Amygdala (tissue), 56 donors: ENCODE results near the gene NTN3.

Source experiments
- DNase-seq, 56 donors: peaks; one replicate each; lab custom pipeline; 2025; lab: John Stamatoyannopoulos, UW

The NTN3 gene

DNA sequence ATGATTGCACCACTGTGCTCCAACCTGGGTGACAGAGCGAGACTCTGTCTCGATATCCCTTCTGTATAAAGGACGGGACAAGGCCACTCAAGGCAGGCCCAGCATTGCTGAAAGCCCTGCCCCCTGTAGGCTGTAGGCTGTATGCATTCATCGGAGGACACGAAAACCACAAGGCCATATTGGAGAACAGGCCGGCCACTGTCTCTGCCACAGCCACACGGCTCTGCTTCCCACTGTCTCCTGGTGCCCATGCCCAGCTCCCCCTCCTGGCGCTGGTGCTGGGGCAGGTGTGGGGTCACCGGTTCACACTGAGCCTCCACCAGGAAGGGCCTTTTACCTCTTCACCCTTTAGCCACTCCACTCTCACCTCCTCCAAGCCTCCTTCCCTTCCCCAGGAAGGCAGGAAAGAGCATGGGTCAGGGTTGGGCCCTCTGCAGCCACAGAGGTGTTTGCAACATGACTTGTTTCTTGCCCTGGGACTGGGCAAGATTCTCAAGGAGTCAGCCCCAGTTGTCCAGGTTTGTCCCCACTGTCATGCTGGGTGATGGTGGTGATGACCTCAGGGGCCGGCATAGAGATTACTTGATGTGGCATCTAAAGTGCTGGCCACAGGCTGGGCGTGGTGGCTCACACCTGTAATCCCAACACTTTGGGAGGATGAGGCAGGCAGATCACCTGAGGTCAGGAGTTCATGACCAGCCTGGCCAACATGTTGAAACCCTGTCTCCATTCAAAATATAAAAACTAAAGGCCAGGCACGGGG lies 5.3 kb upstream of the NTN3 start:
- no peak for DNase-seq

DNA sequence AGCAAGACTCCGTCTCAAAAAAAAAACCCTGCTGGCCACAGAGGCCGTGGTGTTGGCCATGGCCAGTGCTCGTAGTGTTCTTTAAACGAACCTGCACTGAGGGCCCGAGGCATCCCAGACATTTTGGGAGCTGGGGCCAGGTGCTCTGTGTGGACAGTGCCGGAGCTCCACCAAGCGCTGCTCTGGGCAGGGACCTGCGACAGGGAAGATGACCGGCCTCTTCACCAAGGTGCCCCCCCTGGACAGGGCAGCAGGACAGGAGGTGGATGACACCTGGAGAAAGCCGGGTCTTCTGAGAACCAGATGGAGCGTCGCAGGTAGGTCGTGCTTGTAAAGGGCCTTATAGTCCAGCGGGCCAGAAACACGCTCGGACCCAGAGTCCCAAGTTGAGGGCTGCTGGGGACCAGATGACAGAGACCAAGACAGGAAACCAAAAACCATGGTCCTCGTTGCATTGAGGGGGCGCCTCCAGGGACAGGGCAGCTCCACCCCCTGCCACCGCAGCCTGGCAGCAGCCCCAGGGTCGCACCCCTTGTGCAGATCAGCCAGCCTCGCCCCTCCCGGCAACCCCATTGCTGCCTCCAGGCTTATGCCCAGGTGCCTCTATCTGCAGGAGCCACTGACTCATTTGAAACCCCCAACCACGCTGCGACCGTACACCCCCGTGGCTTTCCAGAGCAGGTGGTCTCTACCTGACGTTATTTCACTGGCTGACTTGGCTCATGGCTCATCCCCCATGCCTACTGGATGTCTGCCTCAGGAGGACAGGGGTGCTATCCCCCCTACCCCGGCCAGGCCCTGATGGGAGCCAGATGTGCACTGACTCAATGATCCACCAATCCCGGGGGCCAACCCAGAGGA lies 4.2 kb upstream of the NTN3 start:
- no peak for DNase-seq

DNA sequence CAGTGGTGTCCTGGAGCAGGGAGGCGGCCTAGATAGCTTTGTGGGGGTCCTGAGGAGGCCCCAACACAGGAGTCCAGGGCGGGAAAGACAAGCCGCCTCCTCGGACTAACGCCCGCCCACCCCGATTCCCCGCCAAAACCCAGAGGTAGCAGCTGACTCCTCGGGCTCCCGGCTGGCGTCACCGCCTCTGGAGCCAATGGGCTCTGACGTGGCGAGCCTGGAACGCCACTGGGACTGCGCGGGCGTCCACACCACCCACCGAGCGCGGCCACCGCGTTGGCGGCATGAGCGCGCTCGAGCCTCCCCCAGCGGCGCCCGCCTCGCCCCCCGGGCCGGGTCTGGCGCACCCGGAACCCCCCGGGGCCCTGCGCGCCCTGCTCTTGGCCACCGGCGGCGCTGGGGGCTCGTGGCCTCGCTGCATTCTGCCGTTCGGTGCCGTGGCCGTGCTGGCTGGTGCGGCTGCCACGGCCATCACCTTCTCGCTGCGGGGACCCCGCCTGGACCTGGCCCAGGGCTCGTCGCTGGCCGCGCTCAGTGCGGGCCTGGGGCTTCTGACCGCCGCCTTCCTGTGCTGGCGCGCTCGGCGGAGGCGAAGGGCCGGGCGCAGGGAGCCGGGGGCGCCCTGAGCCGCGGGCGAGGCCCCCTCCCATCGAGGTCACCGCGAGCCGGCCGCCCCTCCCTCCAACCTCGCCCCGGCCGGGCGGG lies 3.4 kb upstream of the NTN3 start:
- DNase-seq, result peak in 42 of 56 donors; percentile 6 to 83 (median 56)

DNA sequence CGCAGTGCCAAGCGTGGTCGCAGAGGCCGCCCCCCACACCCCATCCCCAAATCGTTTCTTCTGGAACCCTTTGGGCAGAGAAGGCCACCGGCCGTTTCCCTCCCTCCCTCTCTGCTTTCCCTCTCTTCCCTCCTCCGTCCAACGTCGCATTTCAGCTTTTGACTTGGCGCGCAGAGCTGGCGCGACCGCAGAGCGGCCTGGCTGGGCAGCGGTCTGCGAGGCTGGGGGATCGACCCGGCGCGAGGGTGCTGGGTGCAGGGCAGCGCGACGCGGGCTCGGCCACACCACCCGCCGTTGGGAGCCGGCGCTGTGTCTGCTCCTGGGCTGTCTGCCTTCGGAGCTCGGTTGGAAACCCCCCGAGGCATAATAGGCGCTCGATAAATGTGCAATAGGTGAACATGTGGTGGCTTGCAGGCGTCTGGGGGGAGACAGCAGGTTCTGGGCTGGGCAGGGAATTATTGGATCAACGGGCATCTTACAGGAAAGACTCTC lies 2.8 kb upstream of the NTN3 start:
- peak in 4 of 56 donors; percentile 10 to 46 (median 23) for DNase-seq

DNA sequence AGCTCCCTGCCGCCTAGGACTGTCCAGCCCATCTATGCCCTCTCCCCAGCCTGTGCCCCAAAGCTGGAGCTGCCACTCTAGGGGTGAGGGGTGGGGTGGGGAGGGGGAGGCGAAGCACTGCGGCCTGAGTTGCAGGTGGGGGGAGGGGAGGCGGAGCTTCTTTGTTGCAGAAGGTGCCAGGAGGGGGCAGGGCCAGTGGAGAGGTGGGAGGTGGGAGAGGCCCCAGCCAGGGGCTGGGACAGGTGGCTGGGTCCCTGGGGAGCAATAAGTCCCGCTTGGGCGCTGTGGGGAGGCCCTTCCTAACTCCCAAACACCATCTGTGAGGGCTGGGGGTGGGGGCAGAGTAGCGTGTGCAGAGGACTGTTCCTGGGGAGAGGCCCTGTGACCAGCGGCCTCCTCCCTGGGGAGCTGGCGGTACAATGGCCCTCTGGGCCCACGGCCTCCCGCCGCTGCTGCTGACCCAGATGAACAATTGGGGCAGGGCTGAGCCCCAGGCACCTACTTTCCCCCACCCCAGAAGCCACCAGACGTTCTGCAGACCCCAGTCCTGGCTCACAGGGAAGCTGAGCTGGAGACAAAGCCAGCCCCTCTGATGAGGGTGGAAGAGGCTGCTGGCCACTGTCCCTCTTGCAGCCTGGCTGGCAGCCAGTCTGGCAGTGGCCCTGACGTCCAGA lies 2.2 kb upstream of the NTN3 start:
- DNase-seq, result peak in 29 of 56 donors; percentile 16 to 78 (median 50)

DNA sequence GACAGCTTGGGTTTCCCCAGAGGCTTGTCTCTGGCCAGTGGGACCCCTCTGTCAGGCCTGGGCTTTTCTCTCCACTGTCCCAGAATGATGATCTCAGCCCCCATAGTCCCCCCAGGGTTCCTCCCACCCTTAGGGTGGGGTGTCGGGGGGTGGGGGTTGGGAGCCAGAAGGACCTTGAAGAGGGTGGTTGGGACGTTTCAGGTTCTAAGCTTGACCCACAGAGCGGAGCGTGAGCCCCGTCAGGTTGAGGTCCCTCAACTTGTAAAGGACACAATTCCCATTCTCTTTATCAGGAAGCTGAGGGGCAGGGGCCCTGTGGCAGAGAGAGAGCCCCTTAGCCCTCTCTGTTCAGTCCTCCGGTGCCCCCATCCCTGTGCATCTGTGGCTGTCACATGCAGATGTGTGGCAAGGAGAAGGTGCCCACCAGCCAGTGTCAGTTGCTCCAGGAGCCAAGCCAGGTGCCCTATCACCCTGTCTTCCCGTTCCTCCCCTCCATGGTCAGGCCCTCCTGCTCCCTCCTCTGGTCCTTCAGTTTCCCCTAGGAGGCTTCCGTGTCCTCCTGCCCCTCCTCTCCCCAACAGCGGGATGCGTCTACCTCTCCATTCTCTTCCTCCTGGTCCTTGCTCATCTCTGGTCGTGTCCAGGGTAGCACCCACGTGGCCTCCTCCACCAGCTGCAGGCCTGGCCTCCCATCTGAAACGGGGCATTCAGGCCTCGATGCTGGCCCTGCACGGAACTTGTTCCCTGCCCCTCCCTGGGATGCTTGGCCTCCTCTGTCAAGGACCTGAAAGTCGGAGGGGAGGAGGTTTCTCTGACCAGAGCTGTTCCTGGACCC lies 1.5 kb upstream of the NTN3 start:
- peak in 1 of 56 donors; percentile 20 for DNase-seq

DNA sequence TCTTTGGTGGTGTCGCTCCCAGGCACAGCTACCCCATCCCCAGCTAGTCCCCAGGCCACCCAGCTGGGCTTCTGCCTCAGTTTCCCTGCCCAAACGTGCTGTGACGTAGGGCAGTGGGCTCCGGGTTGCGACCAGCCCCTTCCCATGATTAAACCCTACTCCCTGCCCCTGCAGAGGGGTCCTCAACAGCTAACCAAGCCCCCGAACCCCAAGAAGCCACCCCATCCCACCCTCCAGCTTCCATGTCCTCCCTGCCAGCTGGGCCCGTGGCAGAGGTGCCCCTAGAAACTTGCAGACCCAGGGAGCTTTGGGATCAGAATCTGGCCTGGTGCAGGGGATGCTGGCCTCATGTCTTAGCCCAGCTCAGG lies 879 bp upstream of the NTN3 start:
- no peak for DNase-seq

DNA sequence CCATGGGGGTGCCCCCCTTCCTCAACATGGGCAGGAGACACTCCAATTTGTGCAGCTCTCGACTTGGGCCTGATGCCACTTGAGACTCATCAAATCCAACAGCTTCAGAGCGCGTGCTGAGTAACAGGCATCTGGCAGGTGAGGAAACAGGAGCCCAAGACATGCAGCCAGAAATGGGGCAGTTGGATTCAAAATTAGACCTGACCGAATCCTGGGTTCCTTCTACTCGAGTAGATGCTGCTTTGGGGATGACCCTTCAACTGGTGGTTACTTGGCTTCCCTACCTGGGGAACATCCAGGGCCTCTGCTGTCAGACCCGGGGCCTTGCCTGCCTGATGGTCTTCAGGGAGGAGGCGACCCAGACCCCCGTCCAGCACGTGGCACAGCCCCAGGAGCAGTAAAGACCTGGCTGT lies 488 bp upstream of the NTN3 start:
- DNase-seq, result peak in 2 of 56 donors; percentile 15 to 37

DNA sequence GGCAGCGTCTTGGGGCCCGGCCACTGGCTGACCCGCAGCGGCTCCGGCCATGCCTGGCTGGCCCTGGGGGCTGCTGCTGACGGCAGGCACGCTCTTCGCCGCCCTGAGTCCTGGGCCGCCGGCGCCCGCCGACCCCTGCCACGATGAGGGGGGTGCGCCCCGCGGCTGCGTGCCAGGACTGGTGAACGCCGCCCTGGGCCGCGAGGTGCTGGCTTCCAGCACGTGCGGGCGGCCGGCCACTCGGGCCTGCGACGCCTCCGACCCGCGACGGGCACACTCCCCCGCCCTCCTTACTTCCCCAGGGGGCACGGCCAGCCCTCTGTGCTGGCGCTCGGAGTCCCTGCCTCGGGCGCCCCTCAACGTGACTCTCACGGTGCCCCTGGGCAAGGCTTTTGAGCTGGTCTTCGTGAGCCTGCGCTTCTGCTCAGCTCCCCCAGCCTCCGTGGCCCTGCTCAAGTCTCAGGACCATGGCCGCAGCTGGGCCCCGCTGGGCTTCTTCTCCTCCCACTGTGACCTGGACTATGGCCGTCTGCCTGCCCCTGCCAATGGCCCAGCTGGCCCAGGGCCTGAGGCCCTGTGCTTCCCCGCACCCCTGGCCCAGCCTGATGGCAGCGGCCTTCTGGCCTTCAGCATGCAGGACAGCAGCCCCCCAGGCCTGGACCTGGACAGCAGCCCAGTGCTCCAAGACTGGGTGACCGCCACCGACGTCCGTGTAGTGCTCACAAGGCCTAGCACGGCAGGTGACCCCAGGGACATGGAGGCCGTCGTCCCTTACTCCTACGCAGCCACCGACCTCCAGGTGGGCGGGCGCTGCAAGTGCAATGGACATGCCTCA lies 773 bp downstream of the NTN3 start:
- peak in 3 of 56 donors; percentile 18 to 51 (median 44) for DNase-seq

DNA sequence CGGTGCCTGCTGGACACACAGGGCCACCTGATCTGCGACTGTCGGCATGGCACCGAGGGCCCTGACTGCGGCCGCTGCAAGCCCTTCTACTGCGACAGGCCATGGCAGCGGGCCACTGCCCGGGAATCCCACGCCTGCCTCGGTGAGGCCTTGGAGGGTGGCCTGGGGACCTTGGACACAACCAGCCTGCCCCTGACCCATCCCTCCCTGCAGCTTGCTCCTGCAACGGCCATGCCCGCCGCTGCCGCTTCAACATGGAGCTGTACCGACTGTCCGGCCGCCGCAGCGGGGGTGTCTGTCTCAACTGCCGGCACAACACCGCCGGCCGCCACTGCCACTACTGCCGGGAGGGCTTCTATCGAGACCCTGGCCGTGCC lies 1.4 kb downstream of the NTN3 start:
- DNase-seq, result no peak

DNA sequence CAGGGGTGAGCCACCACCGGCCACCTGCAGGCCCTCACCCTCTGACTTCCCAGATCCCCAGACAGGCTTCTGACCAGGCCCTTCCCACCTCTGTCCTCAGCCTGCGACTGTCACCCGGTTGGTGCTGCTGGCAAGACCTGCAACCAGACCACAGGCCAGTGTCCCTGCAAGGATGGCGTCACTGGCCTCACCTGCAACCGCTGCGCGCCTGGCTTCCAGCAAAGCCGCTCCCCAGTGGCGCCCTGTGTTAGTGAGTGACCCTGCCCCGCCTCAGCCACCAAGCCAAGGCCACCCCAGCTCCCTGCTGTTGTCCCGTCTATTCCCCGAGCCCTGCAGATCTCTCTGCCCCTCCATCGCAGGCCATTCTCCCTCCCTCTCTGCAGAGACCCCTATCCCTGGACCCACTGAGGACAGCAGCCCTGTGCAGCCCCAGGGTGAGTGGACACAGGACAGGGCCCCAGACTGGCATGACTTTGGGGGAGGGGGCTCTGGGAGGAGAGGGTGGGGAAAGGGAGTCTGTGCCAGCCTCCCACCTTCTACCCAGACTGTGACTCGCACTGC lies 1.9 kb downstream of the NTN3 start:
- no peak for DNase-seq

DNA sequence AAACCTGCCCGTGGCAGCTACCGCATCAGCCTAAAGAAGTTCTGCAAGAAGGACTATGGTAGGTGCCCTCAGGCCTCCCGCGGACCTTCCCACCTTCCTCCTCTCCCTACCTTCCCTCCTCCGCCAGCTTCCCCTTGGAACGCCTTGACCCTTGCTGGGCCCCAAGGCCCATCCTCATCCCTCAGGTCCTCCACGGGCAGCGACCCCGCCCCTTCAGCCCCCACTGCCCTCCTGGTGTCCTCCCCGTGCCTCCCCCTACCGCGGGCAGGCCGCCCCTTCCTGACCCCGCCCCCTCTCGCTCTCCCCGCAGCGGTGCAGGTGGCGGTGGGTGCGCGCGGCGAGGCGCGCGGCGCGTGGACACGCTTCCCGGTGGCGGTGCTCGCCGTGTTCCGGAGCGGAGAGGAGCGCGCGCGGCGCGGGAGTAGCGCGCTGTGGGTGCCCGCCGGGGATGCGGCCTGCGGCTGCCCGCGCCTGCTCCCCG lies 2.4 kb downstream of the NTN3 start:
- DNase-seq, result peak in 2 of 56 donors; percentile 22 to 59

DNA sequence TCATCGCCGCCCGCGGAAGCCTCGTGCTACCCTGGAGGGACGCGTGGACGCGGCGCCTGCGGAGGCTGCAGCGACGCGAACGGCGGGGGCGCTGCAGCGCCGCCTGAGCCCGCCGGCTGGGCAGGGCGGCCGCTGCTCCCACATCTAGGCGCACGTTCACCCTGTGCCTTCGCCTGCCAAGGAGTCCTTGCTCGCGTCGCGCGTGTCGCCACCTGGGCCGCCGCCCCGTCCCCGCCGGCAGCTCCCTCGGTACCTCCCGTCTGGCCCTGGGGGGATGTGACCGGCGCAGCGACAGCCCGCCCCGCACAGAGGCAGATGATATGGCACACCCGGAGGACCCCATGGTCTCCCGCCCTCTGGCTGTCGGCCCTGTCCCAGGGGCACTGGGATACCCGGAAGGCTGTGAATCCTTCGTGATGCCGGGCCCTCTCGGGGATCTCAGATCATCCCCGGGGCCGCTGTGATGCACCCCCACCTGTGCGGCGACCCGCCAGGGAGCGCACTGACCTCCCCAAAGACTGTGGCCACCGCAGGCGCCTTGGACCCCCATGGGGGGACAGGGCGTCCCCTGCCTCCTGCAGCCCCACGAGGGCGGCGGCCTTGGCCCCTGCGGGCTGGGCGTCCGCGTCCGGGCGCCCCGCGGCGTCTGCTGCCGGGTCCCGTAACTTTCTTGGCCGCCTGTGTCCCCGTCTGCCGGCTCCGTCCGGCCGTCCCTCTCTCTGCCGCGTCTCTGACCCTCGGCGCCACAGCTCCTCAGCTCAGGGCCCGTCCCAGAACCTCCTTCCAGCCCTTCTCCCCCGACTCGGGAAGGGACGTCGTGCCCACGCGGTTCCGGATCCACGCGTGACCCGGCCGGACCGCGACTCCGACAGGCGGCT lies 3.1 kb downstream of the NTN3 start:
- DNase-seq, result peak in 29 of 56 donors; percentile 11 to 66 (median 42)

DNA sequence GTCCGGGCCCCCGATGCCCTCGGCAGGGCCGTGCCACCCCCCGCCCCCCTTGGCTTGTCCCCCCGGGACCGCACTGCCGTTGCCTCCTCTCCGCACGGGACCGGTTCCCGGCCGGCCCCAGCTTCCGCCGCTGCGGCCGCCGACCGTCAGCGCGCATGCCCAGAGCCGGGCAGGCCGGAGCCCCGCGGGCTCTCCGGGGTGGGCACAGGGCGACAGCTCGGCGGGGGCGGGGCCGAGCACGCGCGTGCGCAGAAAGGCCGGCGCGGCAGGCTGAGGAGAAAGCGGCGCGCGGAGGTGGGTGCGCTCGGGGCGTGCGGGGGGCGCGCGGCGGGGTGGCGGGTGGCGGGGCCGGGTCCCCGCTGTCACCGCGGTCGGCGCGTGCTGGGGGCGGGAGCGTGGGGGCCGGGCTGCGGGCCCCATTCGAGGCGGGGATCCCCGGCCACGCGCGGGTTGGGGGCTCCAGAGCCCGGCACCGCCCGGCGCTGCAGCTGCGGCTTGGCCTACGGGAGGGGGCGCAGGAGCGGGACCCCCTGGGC lies 3.8 kb downstream of the NTN3 start, which contains the start of gene TBC1D24:
TSS of gene TBC1D24 (plus strand) at position 251 of the 536 bp plus-strand sequence. CDS start 21,022 bp downstream, outside the sequence.
- DNase-seq, result peak in 52 of 56 donors; percentile 6 to 90 (median 73)

DNA sequence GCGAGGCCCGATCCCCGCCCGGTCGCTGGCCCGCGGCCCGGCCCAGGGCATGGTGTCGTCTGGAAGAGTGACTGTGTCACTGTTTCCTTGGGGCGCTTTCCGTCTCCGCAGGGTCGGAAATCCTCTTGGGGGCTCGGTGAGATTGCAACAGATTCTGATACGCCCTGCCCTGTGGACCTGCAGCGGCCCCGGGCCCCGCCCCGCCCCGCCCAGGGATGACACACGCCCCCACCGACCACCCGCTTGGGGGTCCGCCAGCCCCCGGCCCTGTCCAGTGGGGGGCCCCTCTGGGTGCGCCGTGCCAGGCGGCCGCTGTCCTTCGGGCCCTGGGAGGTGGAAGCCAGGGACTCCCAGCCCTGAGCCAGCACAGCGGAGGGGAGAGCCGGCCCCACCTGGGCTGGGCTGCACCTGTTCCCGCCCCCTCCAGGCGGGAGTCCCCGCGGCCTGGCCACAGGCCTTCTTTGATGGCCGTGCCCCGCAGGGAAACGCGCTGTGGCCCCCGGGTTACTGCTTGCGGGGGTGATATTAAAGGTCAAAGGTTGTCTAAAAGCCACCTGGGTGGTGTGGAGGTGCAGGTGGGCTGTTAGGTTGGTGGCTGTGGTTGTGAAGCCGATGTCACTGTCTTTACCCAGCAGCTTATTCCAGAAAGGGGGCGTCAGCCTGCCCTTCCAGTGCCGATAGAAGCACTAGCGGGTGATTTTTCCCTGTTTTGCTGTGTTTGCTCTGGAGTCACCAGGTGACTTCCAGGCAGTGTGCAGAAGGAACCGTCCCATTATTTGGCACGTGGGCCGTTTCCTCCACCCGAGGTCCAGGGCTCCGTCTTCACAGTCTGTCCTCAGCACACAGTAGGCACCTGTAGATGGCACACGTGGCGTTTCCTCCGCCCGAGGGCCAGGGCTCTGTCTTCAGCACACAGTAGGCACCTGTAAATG lies 4.6 kb downstream of the NTN3 start:
- peak in 1 of 56 donors; percentile 36 for DNase-seq
